Activated CD8-positive, alpha-beta memory T cell treated with anti-CD3 and anti-CD28 coated beads for 36 hours (primary cell): ENCODE data around the gene OR4S1. TPM values are rescaled to one million over a fixed set of nuclear protein-coding genes. Genes with fewer than 3 reads are reported as not detected.
"Not testable (repeated sequence)": the region's sequence is repeated elsewhere in the genome, so short reads cannot be mapped to it uniquely, and the experiment has no call there.

Experiments used
- CTCF ChIA-PET: fragments of 350-600 bp; sonication (Branson Sonifier 250); formaldehyde crosslinking; loops from one replicate; lab custom pipeline; 2021; ENCODE audit warnings: antibody characterized with exemption; lab: Charles Lee
- POLR2A ChIA-PET: fragments of 350-600 bp; sonication (Branson Sonifier 250); formaldehyde crosslinking; loops from one replicate; lab custom pipeline; 2021; ENCODE audit warnings: antibody characterized with exemption; lab: Charles Lee
- total RNA-seq, 2 experiments: library from RNA; stranded (reverse); gene quantifications; one replicate each; pipeline ENCODE4 v1.2.3, GENCODE V29; 2021

Gene OR4S1, protein sequence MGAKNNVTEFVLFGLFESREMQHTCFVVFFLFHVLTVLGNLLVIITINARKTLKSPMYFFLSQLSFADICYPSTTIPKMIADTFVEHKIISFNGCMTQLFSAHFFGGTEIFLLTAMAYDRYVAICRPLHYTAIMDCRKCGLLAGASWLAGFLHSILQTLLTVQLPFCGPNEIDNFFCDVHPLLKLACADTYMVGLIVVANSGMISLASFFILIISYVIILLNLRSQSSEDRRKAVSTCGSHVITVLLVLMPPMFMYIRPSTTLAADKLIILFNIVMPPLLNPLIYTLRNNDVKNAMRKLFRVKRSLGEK
- total RNA-seq: not detected

DNA sequence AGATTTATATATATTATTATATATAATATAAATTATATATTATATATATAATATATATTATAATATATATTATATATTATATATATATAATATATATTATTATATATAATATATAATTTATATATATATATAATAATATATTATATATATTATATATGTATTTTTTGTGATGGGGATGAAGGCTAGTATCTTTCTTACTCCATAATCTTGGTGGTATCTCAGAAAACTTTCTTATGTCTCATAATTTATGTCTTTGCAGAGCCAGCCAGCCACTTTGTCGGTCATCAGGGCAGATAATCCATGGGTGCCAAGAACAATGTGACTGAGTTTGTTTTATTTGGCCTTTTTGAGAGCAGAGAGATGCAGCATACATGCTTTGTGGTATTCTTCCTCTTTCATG, at the start of gene OR4S1:
OR4S1 (plus strand) TSS at position 301 of the 400 bp plus-strand sequence; CDS start at position 301, 0 bp downstream.
- POLR2A ChIA-PET: no interaction called here
- CTCF ChIA-PET: no interaction called here

GRCh38 chr11:48261600-48261999, 44.4 kb upstream of the OR4S1 start:
- CTCF ChIA-PET: no interaction called here
- POLR2A ChIA-PET: no interaction called here

DNA sequence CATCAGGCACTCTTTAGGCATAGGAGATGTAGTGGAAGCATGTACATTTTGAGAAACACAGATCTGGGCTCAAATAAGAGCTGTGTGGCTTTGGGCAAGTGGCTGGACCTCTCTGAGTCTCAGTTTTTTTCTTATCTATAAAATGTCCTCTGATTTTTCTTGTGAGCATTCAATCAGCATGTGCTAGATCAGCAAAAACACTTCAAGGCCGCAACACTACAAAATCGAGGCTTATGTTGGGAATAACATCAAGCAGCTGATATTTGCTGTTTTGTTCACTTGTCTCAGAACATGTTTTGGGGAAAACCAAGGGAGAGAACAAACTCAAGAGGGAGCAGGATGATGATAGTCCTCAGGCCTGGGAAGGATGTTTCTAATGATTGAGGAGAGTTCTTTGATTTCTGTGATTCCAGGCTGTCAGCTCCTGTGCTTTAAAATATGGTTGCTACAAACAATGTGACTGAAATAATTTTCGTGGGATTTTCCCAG, 42.6 kb upstream of the OR4S1 start, which contains the start of gene OR4X1:
OR4X1 (plus strand) TSS at position 439 of the 489 bp plus-strand sequence; CDS start at position 439, 0 bp downstream.
- POLR2A ChIA-PET: no interaction called here
- CTCF ChIA-PET: no interaction called here

- ChIA-PET POLR2A (no interaction called here), CTCF (no interaction called here)
Measured at GRCh38 chr11:48270621-48271020, 35.4 kb upstream of the OR4S1 start.

- ChIA-PET POLR2A (no interaction called here), CTCF (no interaction called here)
Measured at GRCh38 chr11:48272606-48273005, 33.4 kb upstream of the OR4S1 start.

GRCh38 chr11:48307760-48308386, 1.9 kb downstream of the OR4S1 start:
- ChIA-PET POLR2A (no interaction called here), CTCF (interaction anchor here (0.7 to 1.1 kb wide), 2 partner anchors 9 to 34 kb away, joined by 3 read pairs; no protein-coding TSS in a partner anchor)

DNA sequence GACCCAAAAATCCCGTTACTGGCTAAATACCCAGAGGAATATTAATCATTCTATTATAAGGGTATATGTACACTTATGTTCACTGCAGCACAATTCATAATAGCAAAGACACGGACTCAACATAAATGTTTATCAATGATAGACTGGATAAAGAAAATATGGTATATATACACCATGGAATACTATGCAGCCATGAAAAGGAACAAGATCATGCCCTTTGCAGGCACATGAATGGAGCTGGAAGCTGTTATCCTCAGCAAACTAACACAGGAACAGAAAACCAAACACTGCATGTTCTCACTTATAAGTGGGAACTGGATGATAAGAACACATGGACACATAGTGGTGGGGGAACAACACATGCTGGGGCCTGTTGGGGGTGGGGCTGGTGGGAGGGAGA, 7.6 kb downstream of the OR4S1 start:
- CTCF ChIA-PET, POLR2A ChIA-PET: not testable (repeated sequence)

GRCh38 chr11:48319813-48320212, 13.8 kb downstream of the OR4S1 start:
- CTCF ChIA-PET, POLR2A ChIA-PET: not testable (repeated sequence)

DNA sequence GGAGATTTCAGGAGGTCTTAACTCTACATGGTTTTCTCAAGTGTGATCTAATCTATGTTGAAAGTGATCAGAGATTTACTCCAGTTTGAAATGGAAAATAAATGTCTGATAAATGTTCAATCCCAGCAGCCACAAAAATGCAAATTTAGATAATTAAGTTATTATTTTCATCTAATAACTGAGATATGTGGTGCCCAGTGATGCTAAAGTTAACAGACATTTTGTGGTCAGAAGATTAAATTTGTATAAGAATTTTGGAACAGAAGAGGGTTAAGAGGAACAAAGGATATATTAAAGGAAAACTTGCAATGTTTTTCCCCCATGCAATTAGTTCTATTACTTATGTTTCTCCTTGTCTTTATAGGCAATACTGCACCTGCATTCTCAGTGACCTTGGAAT, 18.6 kb downstream of the OR4S1 start, which contains the start of gene OR4C3:
OR4C3 (plus strand) TSS at position 301 of the 400 bp plus-strand sequence. CDS start 102 bp downstream, outside the sequence.
- CTCF ChIA-PET: not testable (repeated sequence)

DNA sequence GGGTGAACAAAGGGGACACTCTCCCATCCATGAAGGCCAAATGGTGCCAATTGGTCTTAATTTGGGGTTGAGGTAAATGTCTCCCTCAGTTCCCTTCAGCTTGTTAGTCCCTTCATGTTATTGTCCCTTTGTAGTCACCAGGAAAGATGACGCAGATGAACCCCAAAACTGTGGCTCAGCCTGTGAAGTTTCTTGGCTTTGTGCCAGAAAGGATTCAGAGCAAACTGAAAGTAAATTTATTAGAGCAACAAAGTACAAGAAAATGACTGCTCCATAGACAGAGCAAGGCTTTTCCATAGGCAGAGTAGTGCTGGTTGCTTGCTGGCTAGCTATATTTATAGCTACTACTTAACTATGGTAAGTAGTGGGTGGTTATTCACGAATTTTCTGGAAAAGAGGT, 35.4 kb downstream of the OR4S1 start:
- ChIA-PET CTCF (no interaction called here), POLR2A (no interaction called here)

More for the DNA sequence above, 18.6 kb downstream of the OR4S1 start, which contains the start of gene OR4C3:
- POLR2A ChIA-PET: not testable (repeated sequence)

DNA sequence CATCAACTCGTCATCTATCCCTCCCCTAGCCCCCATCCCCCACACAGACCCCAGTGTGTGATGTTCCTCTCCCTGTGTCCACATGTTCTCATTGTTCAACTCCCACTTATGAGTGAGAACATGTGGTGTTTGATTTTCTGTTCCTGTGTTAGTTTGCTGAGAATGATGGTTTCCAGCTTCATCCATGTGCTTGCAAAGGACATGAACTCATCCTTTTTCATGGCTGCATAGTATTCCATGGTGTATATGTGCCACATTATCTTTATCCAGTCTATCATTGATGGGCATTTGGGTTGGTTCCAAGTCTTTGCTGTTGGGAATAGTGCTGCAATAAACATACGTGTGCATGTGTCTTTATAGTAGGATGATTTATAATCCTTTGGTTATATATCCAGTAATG, 36.5 kb downstream of the OR4S1 start:
- CTCF ChIA-PET: not testable (repeated sequence)

GRCh38 chr11:48346286-48346685, 40.3 kb downstream of the OR4S1 start:
- POLR2A ChIA-PET, CTCF ChIA-PET: not testable (repeated sequence)

More for the DNA sequence above, 36.5 kb downstream of the OR4S1 start:
- POLR2A ChIA-PET: not testable (repeated sequence)

- POLR2A ChIA-PET: no interaction called here
- CTCF ChIA-PET: no interaction called here
Measured at GRCh38 chr11:48354013-48354412, 48.0 kb downstream of the OR4S1 start.

DNA sequence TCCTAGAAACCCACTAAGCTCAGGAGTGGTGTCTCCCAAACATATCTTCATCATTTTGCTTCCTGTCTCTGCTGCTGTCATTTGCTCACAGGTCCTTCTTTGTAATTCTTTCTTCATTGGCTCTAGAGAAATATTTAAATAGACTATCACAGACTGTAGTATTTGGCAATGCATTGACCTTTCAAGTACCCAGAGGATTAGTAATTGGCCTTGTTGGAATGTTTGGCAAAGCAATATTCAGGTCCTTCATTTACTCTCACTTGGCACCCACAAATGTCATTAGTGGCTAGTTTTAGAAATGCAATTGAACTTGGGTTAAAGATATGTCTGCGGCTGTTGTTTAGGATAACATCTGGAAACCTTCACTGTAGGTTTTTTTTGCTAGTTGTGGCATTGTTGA, 48.7 kb downstream of the OR4S1 start:
- ChIA-PET POLR2A (no interaction called here), CTCF (no interaction called here)

Other genes with a start within 250 kb of the OR4S1 start
- gene OR4B1, start 89.4 kb upstream of the OR4S1 start, total RNA-seq: not detected
- gene OR4X2, start 61.1 kb upstream of the OR4S1 start, total RNA-seq: not detected
- not detected for gene OR4X1, start 42.4 kb upstream of the OR4S1 start, total RNA-seq
- not detected for gene OR4C3, start 18.7 kb downstream of the OR4S1 start, total RNA-seq
- not detected for gene OR4C5, start 60.2 kb downstream of the OR4S1 start, total RNA-seq
- not detected for gene OR4A47, start 182.6 kb downstream of the OR4S1 start, total RNA-seq